ENCODE data around the gene PRKG1.
A peak's percentile ranks its signal among the peaks of the same experiment; 100 is the strongest.

The PRKG1 gene

GRCh38 chr10:51888263-51888662, 814.0 kb downstream of the PRKG1 start:
- DNase-seq (ENCODE audit: low read depth, low spot score): no peak
- H3K4me3 ChIP-seq (ENCODE audit: low read length): no peak overlapping the region

- DNase-seq (ENCODE audit: low read depth, low spot score): no peak
Measured at GRCh38 chr10:51892313-51892712, 818.0 kb downstream of the PRKG1 start.

GRCh38 chr10:51892965-51893658, 818.8 kb downstream of the PRKG1 start:
- H3K4me3 ChIP-seq (ENCODE audit: low read length): no peak overlapping the region
- peak; percentile 6 for DNase-seq (ENCODE audit: low read depth, low spot score)

More at GRCh38 chr10:51892313-51892712, 818.0 kb downstream of the PRKG1 start:
- H3K4me3 ChIP-seq (ENCODE audit: low read length): no peak overlapping the region

GRCh38 chr10:51894771-51895578, 820.7 kb downstream of the PRKG1 start:
- H3K4me3 ChIP-seq (ENCODE audit: low read length): no peak overlapping the region
- DNase-seq (ENCODE audit: low read depth, low spot score): no peak

- DNase-seq (ENCODE audit: low read depth, low spot score): no peak
- H3K4me3 ChIP-seq (ENCODE audit: low read length): no peak overlapping the region
Measured at GRCh38 chr10:51896849-51897248, 822.6 kb downstream of the PRKG1 start.

- DNase-seq (ENCODE audit: low read depth, low spot score): no peak
- H3K4me3 ChIP-seq (ENCODE audit: low read length): no peak overlapping the region
Measured at GRCh38 chr10:51897560-51897959, 823.3 kb downstream of the PRKG1 start.

- H3K4me3 ChIP-seq (ENCODE audit: low read length): no peak overlapping the region
- no peak for DNase-seq (ENCODE audit: low read depth, low spot score)
Measured at GRCh38 chr10:51900180-51900579, 825.9 kb downstream of the PRKG1 start.

- no peak for DNase-seq (ENCODE audit: low read depth, low spot score)
- no peak overlapping the region for H3K4me3 ChIP-seq (ENCODE audit: low read length)
Measured at GRCh38 chr10:51903675-51904074, 829.4 kb downstream of the PRKG1 start.

- DNase-seq (ENCODE audit: low read depth, low spot score): no peak
- H3K4me3 ChIP-seq (ENCODE audit: low read length): no peak overlapping the region
Measured at GRCh38 chr10:51905032-51905431, 830.7 kb downstream of the PRKG1 start.

GRCh38 chr10:51907361-51907760, 833.1 kb downstream of the PRKG1 start:
- DNase-seq (ENCODE audit: low read depth, low spot score): no peak
- no peak overlapping the region for H3K4me3 ChIP-seq (ENCODE audit: low read length)

- DNase-seq (ENCODE audit: low read depth, low spot score): no peak
- H3K4me3 ChIP-seq (ENCODE audit: low read length): no peak overlapping the region
Measured at GRCh38 chr10:51910189-51910588, 835.9 kb downstream of the PRKG1 start.

- DNase-seq (ENCODE audit: low read depth, low spot score): no peak
- H3K4me3 ChIP-seq (ENCODE audit: low read length): no peak overlapping the region
Measured at GRCh38 chr10:51910596-51910995, 836.3 kb downstream of the PRKG1 start.

- DNase-seq (ENCODE audit: low read depth, low spot score): no peak
- H3K4me3 ChIP-seq (ENCODE audit: low read length): no peak overlapping the region
Measured at GRCh38 chr10:51911723-51912122, 837.4 kb downstream of the PRKG1 start.

GRCh38 chr10:51915031-51915542, 840.8 kb downstream of the PRKG1 start:
- no peak for DNase-seq (ENCODE audit: low read depth, low spot score)
- H3K4me3 ChIP-seq (ENCODE audit: low read length): no peak overlapping the region

- DNase-seq (ENCODE audit: low read depth, low spot score): no peak
- H3K4me3 ChIP-seq (ENCODE audit: low read length): no peak overlapping the region
Measured at GRCh38 chr10:51918440-51918839, 844.2 kb downstream of the PRKG1 start.

- H3K4me3 ChIP-seq (ENCODE audit: low read length): no peak overlapping the region
- no peak for DNase-seq (ENCODE audit: low read depth, low spot score)
Measured at GRCh38 chr10:51918884-51919325, 844.6 kb downstream of the PRKG1 start.

GRCh38 chr10:51920672-51921071, 846.4 kb downstream of the PRKG1 start:
- no peak overlapping the region for H3K4me3 ChIP-seq (ENCODE audit: low read length)
- DNase-seq (ENCODE audit: low read depth, low spot score): no peak

- H3K4me3 ChIP-seq (ENCODE audit: low read length): no peak overlapping the region
- DNase-seq (ENCODE audit: low read depth, low spot score): no peak
Measured at GRCh38 chr10:51924359-51924758, 850.1 kb downstream of the PRKG1 start.

GRCh38 chr10:51926337-51926736, 852.0 kb downstream of the PRKG1 start:
- DNase-seq (ENCODE audit: low read depth, low spot score): no peak
- no peak overlapping the region for H3K4me3 ChIP-seq (ENCODE audit: low read length)

- no peak for DNase-seq (ENCODE audit: low read depth, low spot score)
- H3K4me3 ChIP-seq (ENCODE audit: low read length): no peak overlapping the region
Measured at GRCh38 chr10:51928162-51928561, 853.9 kb downstream of the PRKG1 start.

Data from Jurkat, Clone E6-1 (cell line).